SK-N-SH treated with all-trans-retinoic acid at 6 μM for 48 hours (cell line): ENCODE data around the gene KLHL29.

ENCODE experiments used
- ATAC-seq: fragments of 200-7000 bp; cut with Tn5 transposase; 3 replicates; pipeline ENCODE4 v1.9.1; 2020; ENCODE audit warnings: mild to moderate bottlenecking, moderate library complexity
- ARNTL ChIP-seq: fragments of 450-650 bp; formaldehyde crosslinking; IDR thresholded peaks from 2 replicates; pipeline ENCODE4 v1.5.0; 2020; ENCODE audit warnings: low read depth, mild to moderate bottlenecking, moderate library complexity, borderline replicate concordance
- CSDC2 ChIP-seq: fragments of 250-450 bp; sonication (Bioruptor Pico); IDR thresholded peaks from 2 replicates; pipeline ENCODE4 v1.5.0; 2020; ENCODE audit warnings: mild to moderate bottlenecking, moderate library complexity
- GLIS3 ChIP-seq: fragments of 250-450 bp; sonication (Bioruptor Pico); IDR thresholded peaks from 2 replicates; pipeline ENCODE4 v1.5.0; 2020; ENCODE audit warnings: mild to moderate bottlenecking, moderate library complexity
- ISL1 ChIP-seq: fragments of 250-450 bp; sonication (Bioruptor Pico); IDR thresholded peaks from 2 replicates; pipeline ENCODE4 v2.1.2; 2022; ENCODE audit warnings: mild to moderate bottlenecking, moderate library complexity
- OSR1 ChIP-seq: fragments of 250-450 bp; sonication (Bioruptor Pico); IDR thresholded peaks from 2 replicates; pipeline ENCODE4 v1.8.0; 2022; ENCODE audit warnings: moderate library complexity, mild to moderate bottlenecking, inconsistent platforms
- PPARA ChIP-seq: fragments of 250-450 bp; sonication (Bioruptor Pico); IDR thresholded peaks from 2 replicates; pipeline ENCODE4 v1.5.0; 2020; ENCODE audit warnings: mild to moderate bottlenecking, borderline replicate concordance
- SNAI2 ChIP-seq: fragments of 250-450 bp; sonication (Bioruptor Pico); IDR thresholded peaks from 2 replicates; pipeline ENCODE4 v1.5.0; 2020; ENCODE audit warnings: mild to moderate bottlenecking, moderate library complexity
- TCF4 ChIP-seq: fragments of 250-450 bp; sonication (Bioruptor Pico); IDR thresholded peaks from 2 replicates; pipeline ENCODE4 v1.8.0; 2021; ENCODE audit warnings: mild to moderate bottlenecking, moderate library complexity, borderline replicate concordance
- TOX ChIP-seq: fragments of 250-450 bp; sonication (Bioruptor Pico); IDR thresholded peaks from 2 replicates; pipeline ENCODE4 v1.8.0; 2021; ENCODE audit warnings: mild to moderate bottlenecking, moderate library complexity, borderline replicate concordance
- ZC3H10 ChIP-seq: fragments of 250-450 bp; sonication (Bioruptor Pico); IDR thresholded peaks from 2 replicates; pipeline ENCODE4 v1.5.1; 2021; ENCODE audit warnings: mild to moderate bottlenecking, moderate library complexity
- ZNF565 ChIP-seq: fragments of 450-650 bp; formaldehyde crosslinking; conservative IDR thresholded peaks from 2 replicates; pipeline ENCODE4 v1.5.0; 2020; ENCODE audit warnings: low read depth, mild to moderate bottlenecking, moderate library complexity
- ZNF70 ChIP-seq: fragments of 450-650 bp; formaldehyde crosslinking; IDR thresholded peaks from 2 replicates; pipeline ENCODE4 v1.5.0; 2020; ENCODE audit warnings: mild to moderate bottlenecking, moderate library complexity
- ZNF8 ChIP-seq: fragments of 450-650 bp; formaldehyde crosslinking; IDR thresholded peaks from 2 replicates; pipeline ENCODE4 v1.5.0; 2020; ENCODE audit warnings: mild to moderate bottlenecking, moderate library complexity
- TF ChIP-seq, protein P1 (sequence below): fragments of 250-450 bp; sonication (Bioruptor Pico); IDR thresholded peaks from 2 replicates; pipeline ENCODE4 v1.5.1; 2021; ENCODE audit warnings: mild to moderate bottlenecking, moderate library complexity
- TF ChIP-seq, protein P2 (sequence below): fragments of 250-450 bp; sonication (Bioruptor Pico); IDR thresholded peaks from 2 replicates; pipeline ENCODE4 v1.5.0; 2020; ENCODE audit warnings: mild to moderate bottlenecking, moderate library complexity
- TF ChIP-seq, protein P3 (sequence below): fragments of 250-450 bp; sonication (Bioruptor Pico); IDR thresholded peaks from 2 replicates; pipeline ENCODE4 v1.5.1; 2020; ENCODE audit warnings: low read depth, mild to moderate bottlenecking, moderate library complexity
- TF ChIP-seq, protein P4 (sequence below): fragments of 250-450 bp; sonication (Bioruptor Pico); IDR thresholded peaks from 2 replicates; pipeline ENCODE4 v1.8.0; 2021; ENCODE audit warnings: low read depth, mild to moderate bottlenecking, moderate library complexity, borderline replicate concordance

The KLHL29 gene

DNA sequence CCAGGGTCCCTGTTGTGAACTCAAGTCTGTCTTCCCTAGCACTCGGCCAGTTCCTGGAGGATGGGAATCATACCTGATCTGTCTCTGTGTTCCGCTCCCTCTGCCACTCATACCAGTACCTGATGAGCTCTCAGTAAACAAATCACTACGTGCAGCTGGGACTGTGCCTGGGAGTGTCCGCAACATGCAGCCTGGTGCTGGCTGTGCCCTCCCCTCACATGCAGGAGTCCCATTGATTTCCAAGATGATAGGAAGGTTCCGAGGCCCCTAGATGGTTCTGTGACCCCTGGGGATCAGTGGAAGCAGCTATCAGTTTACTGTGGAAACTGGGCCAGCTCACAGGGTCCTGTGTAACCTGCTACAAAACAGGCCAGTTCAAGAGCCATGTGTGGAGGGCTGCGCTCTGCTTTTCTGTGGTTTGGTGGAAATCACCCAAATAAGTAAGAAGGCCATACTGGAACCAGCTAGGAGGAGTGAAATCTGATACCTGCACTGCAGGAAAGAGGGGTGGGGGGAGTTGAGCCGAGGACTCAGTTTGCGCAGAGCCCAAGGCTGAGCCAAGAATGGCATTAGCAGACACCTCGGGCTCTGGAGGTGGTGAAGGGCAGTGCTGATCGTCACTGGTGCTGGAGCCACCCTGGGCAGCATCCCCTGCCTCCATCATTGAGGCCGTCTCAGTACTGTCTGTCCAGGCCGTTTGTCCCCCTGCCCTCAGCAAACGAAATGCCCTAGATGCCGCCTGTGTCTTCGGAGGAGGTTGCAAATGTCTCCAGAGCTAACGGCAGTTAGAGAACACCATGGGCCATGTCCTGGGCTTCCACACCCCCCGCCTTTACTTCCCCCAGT, 93.3 kb downstream of the KLHL29 start:
- ATAC-seq, result no peak
- no peak for TF ChIP-seq PPARA
- no peak for TF ChIP-seq GLIS3
- no peak for TF ChIP-seq ARNTL
- TF ChIP-seq, protein P1, sequence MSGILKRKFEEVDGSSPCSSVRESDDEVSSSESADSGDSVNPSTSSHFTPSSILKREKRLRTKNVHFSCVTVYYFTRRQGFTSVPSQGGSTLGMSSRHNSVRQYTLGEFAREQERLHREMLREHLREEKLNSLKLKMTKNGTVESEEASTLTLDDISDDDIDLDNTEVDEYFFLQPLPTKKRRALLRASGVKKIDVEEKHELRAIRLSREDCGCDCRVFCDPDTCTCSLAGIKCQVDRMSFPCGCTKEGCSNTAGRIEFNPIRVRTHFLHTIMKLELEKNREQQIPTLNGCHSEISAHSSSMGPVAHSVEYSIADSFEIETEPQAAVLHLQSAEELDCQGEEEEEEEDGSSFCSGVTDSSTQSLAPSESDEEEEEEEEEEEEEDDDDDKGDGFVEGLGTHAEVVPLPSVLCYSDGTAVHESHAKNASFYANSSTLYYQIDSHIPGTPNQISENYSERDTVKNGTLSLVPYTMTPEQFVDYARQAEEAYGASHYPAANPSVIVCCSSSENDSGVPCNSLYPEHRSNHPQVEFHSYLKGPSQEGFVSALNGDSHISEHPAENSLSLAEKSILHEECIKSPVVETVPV (CRISPR knock-in tag), result no peak
- TF ChIP-seq CSDC2 (CRISPR knock-in tag), result no peak
- no peak for TF ChIP-seq TCF4 (CRISPR knock-in tag)
- TF ChIP-seq, protein P2, sequence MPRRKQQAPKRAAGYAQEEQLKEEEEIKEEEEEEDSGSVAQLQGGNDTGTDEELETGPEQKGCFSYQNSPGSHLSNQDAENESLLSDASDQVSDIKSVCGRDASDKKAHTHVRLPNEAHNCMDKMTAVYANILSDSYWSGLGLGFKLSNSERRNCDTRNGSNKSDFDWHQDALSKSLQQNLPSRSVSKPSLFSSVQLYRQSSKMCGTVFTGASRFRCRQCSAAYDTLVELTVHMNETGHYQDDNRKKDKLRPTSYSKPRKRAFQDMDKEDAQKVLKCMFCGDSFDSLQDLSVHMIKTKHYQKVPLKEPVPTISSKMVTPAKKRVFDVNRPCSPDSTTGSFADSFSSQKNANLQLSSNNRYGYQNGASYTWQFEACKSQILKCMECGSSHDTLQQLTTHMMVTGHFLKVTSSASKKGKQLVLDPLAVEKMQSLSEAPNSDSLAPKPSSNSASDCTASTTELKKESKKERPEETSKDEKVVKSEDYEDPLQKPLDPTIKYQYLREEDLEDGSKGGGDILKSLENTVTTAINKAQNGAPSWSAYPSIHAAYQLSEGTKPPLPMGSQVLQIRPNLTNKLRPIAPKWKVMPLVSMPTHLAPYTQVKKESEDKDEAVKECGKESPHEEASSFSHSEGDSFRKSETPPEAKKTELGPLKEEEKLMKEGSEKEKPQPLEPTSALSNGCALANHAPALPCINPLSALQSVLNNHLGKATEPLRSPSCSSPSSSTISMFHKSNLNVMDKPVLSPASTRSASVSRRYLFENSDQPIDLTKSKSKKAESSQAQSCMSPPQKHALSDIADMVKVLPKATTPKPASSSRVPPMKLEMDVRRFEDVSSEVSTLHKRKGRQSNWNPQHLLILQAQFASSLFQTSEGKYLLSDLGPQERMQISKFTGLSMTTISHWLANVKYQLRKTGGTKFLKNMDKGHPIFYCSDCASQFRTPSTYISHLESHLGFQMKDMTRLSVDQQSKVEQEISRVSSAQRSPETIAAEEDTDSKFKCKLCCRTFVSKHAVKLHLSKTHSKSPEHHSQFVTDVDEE (CRISPR knock-in tag), result no peak
- TF ChIP-seq ZNF70 (CRISPR knock-in tag), result no peak
- no peak for TF ChIP-seq ZNF8 (CRISPR knock-in tag)
- no peak for TF ChIP-seq OSR1 (CRISPR knock-in tag)
- TF ChIP-seq, protein P3, sequence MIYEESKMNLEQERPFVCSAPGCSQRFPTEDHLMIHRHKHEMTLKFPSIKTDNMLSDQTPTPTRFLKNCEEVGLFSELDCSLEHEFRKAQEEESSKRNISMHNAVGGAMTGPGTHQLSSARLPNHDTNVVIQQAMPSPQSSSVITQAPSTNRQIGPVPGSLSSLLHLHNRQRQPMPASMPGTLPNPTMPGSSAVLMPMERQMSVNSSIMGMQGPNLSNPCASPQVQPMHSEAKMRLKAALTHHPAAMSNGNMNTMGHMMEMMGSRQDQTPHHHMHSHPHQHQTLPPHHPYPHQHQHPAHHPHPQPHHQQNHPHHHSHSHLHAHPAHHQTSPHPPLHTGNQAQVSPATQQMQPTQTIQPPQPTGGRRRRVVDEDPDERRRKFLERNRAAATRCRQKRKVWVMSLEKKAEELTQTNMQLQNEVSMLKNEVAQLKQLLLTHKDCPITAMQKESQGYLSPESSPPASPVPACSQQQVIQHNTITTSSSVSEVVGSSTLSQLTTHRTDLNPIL (CRISPR knock-in tag), result no peak
- no peak for TF ChIP-seq ZC3H10
- TF ChIP-seq, protein P4, sequence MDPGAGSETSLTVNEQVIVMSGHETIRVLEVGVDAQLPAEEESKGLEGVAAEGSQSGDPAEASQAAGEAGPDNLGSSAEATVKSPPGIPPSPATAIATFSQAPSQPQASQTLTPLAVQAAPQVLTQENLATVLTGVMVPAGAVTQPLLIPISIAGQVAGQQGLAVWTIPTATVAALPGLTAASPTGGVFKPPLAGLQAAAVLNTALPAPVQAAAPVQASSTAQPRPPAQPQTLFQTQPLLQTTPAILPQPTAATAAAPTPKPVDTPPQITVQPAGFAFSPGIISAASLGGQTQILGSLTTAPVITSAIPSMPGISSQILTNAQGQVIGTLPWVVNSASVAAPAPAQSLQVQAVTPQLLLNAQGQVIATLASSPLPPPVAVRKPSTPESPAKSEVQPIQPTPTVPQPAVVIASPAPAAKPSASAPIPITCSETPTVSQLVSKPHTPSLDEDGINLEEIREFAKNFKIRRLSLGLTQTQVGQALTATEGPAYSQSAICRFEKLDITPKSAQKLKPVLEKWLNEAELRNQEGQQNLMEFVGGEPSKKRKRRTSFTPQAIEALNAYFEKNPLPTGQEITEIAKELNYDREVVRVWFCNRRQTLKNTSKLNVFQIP (CRISPR knock-in tag), result no peak
- TF ChIP-seq TOX, result no peak
- no peak for TF ChIP-seq SNAI2 (CRISPR knock-in tag)
- TF ChIP-seq ZNF565 (CRISPR knock-in tag), result no peak

DNA sequence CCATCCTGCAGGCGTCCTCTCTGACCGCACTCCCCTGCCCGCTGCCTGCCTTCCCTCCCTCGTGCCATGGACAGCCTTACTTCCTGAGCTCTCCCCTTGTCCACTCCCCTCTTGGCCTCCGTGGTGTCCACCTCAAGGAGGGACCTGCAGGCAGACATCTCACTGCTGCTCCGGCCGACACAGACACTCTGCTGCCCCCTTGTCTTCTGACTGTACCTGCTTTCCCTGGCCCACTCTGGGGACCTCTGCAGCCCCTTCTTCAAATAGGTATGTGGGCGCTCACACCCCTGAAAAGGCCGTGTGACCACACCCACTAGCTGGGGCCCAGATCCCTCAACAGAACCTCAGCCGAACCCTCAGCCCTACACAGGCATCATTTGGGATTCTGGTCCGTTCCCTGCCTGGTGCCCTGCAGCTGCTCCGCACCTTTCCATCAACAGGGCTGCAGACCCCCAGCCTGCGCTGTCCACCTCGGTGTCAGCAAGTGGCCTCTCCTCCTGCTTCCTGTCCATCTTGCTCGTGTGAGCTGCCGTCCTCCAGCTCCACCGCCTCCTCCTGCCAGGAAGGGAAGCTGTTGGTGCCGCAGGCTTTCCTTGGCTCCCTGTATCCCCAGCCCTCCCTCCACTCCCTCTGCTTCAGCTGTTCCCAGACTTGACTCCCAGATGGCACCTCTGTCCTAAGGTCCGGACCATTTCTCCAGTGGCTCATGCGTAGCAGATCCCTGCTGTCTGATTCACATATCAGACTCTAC, 94.1 kb downstream of the KLHL29 start:
- no peak for ATAC-seq
- no peak for TF ChIP-seq SNAI2 (CRISPR knock-in tag)
- no peak for TF ChIP-seq PPARA
- TF ChIP-seq, protein P1 (CRISPR knock-in tag), result no peak
- TF ChIP-seq TCF4 (CRISPR knock-in tag), result no peak
- TF ChIP-seq, all 23 proteins: peak for 0

DNA sequence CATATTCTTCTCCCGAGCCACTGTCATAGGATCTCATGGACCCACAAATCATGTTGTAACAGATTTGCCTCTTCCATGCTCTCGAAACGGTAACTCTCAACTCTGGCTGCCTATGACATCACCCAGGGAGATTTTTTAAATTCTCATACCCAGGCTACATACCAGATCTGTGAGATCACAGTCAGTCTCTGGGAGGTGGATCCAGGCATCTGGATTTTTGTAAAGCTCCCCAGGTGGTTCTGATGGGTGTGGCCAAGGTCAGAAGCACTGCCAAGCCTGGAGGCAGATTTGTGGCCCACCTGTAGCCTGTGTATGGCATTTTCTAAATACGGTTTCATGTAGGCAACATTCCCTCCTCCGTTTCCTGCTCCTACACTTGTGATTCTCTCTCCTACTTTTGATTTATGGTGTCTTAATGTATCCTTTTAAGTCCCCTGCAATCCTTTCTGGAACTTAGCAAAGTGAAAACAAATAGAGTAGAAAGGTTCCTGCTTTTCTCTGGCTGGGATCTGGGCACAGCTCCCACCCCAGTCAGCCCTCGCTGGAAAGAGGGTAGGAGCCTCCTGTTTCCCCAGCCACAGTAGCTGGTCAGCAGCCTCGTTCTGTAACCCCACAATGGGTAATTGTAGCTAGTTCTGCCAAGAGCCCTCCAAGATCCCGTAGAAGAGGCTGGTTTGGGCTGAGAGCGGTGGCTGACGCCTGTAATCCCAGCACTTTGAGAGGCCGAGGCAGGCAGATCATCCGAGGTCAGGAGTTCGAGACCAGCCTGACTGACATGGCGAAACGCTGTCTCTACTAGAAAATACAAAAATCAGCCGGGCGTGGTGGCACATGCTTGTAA, 96.2 kb downstream of the KLHL29 start:
- TF ChIP-seq SNAI2 (CRISPR knock-in tag) (0 out of 2 replicates have a peak, but pooled peaks have one; percentile 72), ISL1 (CRISPR knock-in tag) (peak; percentile 77), ARNTL (no peak)
- TF ChIP-seq, protein P3 (CRISPR knock-in tag), result peak; percentile 80
- TF ChIP-seq, all 23 proteins: peak for 3
- ATAC-seq, result peak; percentile 86
